Measurements from ENCODE around the gene CYSLTR1. TPM values are rescaled to one million over a fixed set of nuclear protein-coding genes. Genes with fewer than 3 reads are reported as not detected.

The CYSLTR1 gene
- total RNA-seq (2021) (not detected in 2 replicates), Bru-seq, nascent RNA (not detected), BruChase-seq, experiment 1, labeled RNA remaining after a 2-hour chase (percentile 1 among the genes with signal in this experiment), BruChase-seq, experiment 2, labeled RNA remaining after a 6-hour chase (not detected)
- long read RNA-seq = 0 reads

GRCh38 chrX:78327370-78328086, at the start of gene CYSLTR1:
TSS of gene CYSLTR1 (minus strand) at chrX:78327611. CDS start at chrX:78273746, 53,865 bp downstream.
- intact Hi-C loops (cut with micrococcal nuclease; ENCODE audit: unreplicated experiment) = no loop called here
- DNase-seq = no peak
- H3K4me3 ChIP-seq = no peak within 1 kb of the TSS
- no peak within 1 kb of the TSS for H2AFZ ChIP-seq
- H3F3A ChIP-seq (ENCODE audit: insufficient read depth, low read depth) = no peaks in the 10 kb centered on the region
- no peaks in the 10 kb centered on the region for H4K20me1 ChIP-seq (ENCODE audit: insufficient read depth)
- no peak within 1 kb of the TSS for H3K4me2 ChIP-seq
- ChIA-PET CTCF (no interaction called here), POLR2A (ENCODE audit: unreplicated experiment) (no interaction called here)
- H3K27ac ChIP-seq = no peak within 1 kb of the TSS
- no peaks in the 10 kb centered on the region for H3K36me3 ChIP-seq (ENCODE audit: low read depth)
- no peaks in the 10 kb centered on the region for H3K27me3 ChIP-seq (ENCODE audit: insufficient read depth, low read depth)
- no peaks in the 10 kb centered on the region for H3K4me1 ChIP-seq (replicated peaks; ENCODE audit: insufficient read depth)
- TF ChIP-seq EZH2 (IDR thresholded peaks at IDR 0.05; ENCODE audit: low read depth) (no peak), CTCF (conservative IDR thresholded peaks at IDR 0.05) (no peak)
- no TSS peak for BruUV-seq (replicated peaks)
- H3K79me2 ChIP-seq (ENCODE audit: low read depth) = no peaks in the 10 kb centered on the region
- no peaks in the 10 kb centered on the region for H3K9me3 ChIP-seq (ENCODE audit: insufficient read depth, low read depth)
- H3K9me2 ChIP-seq (ENCODE audit: insufficient read depth) = no peaks in the 10 kb centered on the region

GRCh38 chrX:78377186-78377585, 49.8 kb upstream of the CYSLTR1 start:
- Histone ChIP-seq H3K9me3 (ENCODE audit: insufficient read depth, low read depth) (no peaks in the 10 kb centered on the region), H2AFZ (no peak overlapping the region), H3K4me3 (no peak overlapping the region), H3K9me2 (ENCODE audit: insufficient read depth) (no peaks in the 10 kb centered on the region), H3K36me3 (ENCODE audit: low read depth) (no peaks in the 10 kb centered on the region), H3K27me3 (ENCODE audit: insufficient read depth, low read depth) (no peaks in the 10 kb centered on the region), H4K20me1 (ENCODE audit: insufficient read depth) (no peaks in the 10 kb centered on the region), H3F3A (ENCODE audit: insufficient read depth, low read depth) (no peaks in the 10 kb centered on the region), H3K4me2 (no peak overlapping the region), H3K79me2 (ENCODE audit: low read depth) (no peaks in the 10 kb centered on the region), H3K4me1 (replicated peaks; ENCODE audit: insufficient read depth) (no peaks in the 10 kb centered on the region), H3K27ac (no peak overlapping the region)
- intact Hi-C loops (cut with micrococcal nuclease; ENCODE audit: unreplicated experiment) = no loop called here
- no peak for TF ChIP-seq CTCF (conservative IDR thresholded peaks at IDR 0.05)
- no peak for TF ChIP-seq EZH2 (IDR thresholded peaks at IDR 0.05; ENCODE audit: low read depth)
- BruUV-seq (replicated peaks) = no TSS peak
- DNase-seq = no peak
- ChIA-PET POLR2A (ENCODE audit: unreplicated experiment) (no interaction called here), CTCF (no interaction called here)

GRCh38 chrX:78375894-78376293, 48.5 kb upstream of the CYSLTR1 start:
- ChIA-PET CTCF (no interaction called here), POLR2A (ENCODE audit: unreplicated experiment) (no interaction called here)
- TF ChIP-seq CTCF (conservative IDR thresholded peaks at IDR 0.05) (no peak), EZH2 (IDR thresholded peaks at IDR 0.05; ENCODE audit: low read depth) (no peak)
- BruUV-seq (replicated peaks) = no TSS peak
- intact Hi-C loops (cut with micrococcal nuclease; ENCODE audit: unreplicated experiment) = no loop called here
- Histone ChIP-seq H3K79me2 (ENCODE audit: low read depth) (no peaks in the 10 kb centered on the region), H3K4me3 (no peak overlapping the region), H3K36me3 (ENCODE audit: low read depth) (no peaks in the 10 kb centered on the region), H2AFZ (no peak overlapping the region), H3K9me3 (ENCODE audit: insufficient read depth, low read depth) (no peaks in the 10 kb centered on the region), H3K4me2 (no peak overlapping the region), H3K9me2 (ENCODE audit: insufficient read depth) (no peaks in the 10 kb centered on the region), H3K27me3 (ENCODE audit: insufficient read depth, low read depth) (no peaks in the 10 kb centered on the region), H3K4me1 (replicated peaks; ENCODE audit: insufficient read depth) (no peaks in the 10 kb centered on the region), H4K20me1 (ENCODE audit: insufficient read depth) (no peaks in the 10 kb centered on the region), H3F3A (ENCODE audit: insufficient read depth, low read depth) (no peaks in the 10 kb centered on the region), H3K27ac (no peak overlapping the region)
- peak in 1 of 2 experiments; percentile 57 for DNase-seq

All from PC-9 (cell line).